T-cell (primary cell): ENCODE measurements around the gene PNLDC1. TPM values are rescaled to one million over a fixed set of nuclear protein-coding genes. Genes with fewer than 3 reads are reported as not detected.
A peak's percentile ranks its signal among the peaks of the same experiment; 100 is the strongest.

ENCODE experiments used
- ATAC-seq, 4 experiments: fragments of 200-7000 bp in 3 of 4; fragments of 150-1000 bp in 1 of 4; cut with Tn5 transposase; replicated peaks in 1 of 4; 1 replicate in 3 of 4; 2 replicates in 1 of 4; pipeline ENCODE4 v1.10.0; 2021; ENCODE audit warnings: moderate library complexity in 3 of 4, mild to moderate bottlenecking in 2 of 4, moderate number of reproducible peaks in 1 of 4
- CTCF ChIA-PET, 2 donors: fragments of 300-600 bp; sonication (Branson Sonifier 250); formaldehyde crosslinking; loops; one replicate each; lab custom pipeline; 2022; ENCODE audit warnings: antibody characterized with exemption in 2 of 2; lab: Charles Lee
- POLR2A ChIA-PET, 2 donors: fragments of 300-600 bp; sonication (Branson Sonifier 250); formaldehyde crosslinking; loops; one replicate each; lab custom pipeline; 2022; ENCODE audit warnings: antibody characterized with exemption in 2 of 2; lab: Charles Lee
- DNase-seq, 35 experiments: peaks; one replicate each; pipeline versions ENCODE4 v3.0.0 to v3.0.0-alpha.2; 2013 to 2023
- H3K27ac ChIP-seq: one replicate; pipeline ENCODE4 v1.5.1; 2013; ENCODE audit warnings: low read length
- H3K27me3 ChIP-seq, 2 experiments: replicated peaks in 1 of 2; 1 replicate in 1 of 2; 2 replicates in 1 of 2; pipeline versions ENCODE4 v1.6.1 to v1.7.0; 2013; ENCODE audit warnings: low read length in 1 of 2, mixed read lengths in 1 of 2; ENCODE audit not compliant: control insufficient read depth in 2 of 2, insufficient read depth in 2 of 2; ENCODE audit errors: extremely low read depth in 1 of 2
- H3K36me3 ChIP-seq, 2 donors: 1 replicate in 1 of 2; 2 replicates in 1 of 2; pipeline versions ENCODE4 v1.6.1 to v1.7.0; 2013; ENCODE audit warnings: low read length in 1 of 2; ENCODE audit not compliant: control insufficient read depth in 2 of 2, insufficient read depth in 1 of 2; ENCODE audit errors: extremely low read depth in 1 of 2
- H3K4me1 ChIP-seq, 2 experiments: 1 replicate in 1 of 2; 2 replicates in 1 of 2; pipeline versions ENCODE4 v1.6.1 to v1.7.0; 2013; ENCODE audit warnings: low read length in 2 of 2, mixed read lengths in 1 of 2; ENCODE audit not compliant: insufficient read depth in 2 of 2, control insufficient read depth in 1 of 2; ENCODE audit errors: extremely low read depth in 1 of 2
- H3K4me3 ChIP-seq, 2 donors: 1 replicate in 1 of 2; 2 replicates in 1 of 2; pipeline versions ENCODE4 v1.5.1 to v1.7.0; 2013; ENCODE audit warnings: mild to moderate bottlenecking in 2 of 2, low read length in 1 of 2, moderate library complexity in 1 of 2; ENCODE audit not compliant: control insufficient read depth in 1 of 2; ENCODE audit errors: extremely low read depth in 1 of 2
- H3K9me3 ChIP-seq: 2 replicates; pipeline ENCODE4 v1.7.0; 2013
- H3K27ac Mint-ChIP-seq, 2 donors: one replicate each; pipeline ENCODE4 v1.8.0; 2020 to 2021; ENCODE audit warnings: mild to moderate bottlenecking in 2 of 2, mixed read lengths in 2 of 2
- H3K27me3 Mint-ChIP-seq, 2 donors: one replicate each; pipeline ENCODE4 v1.8.0; 2021 to 2022; ENCODE audit warnings: mixed read lengths in 2 of 2
- H3K36me3 Mint-ChIP-seq: one replicate; pipeline ENCODE4 v1.8.0; 2021; ENCODE audit warnings: mixed read lengths
- H3K4me1 Mint-ChIP-seq, 3 donors: one replicate each; pipeline ENCODE4 v1.8.0; 2020 to 2022; ENCODE audit warnings: mixed read lengths in 3 of 3, mild to moderate bottlenecking in 1 of 3
- H3K4me3 Mint-ChIP-seq, 3 donors: one replicate each; pipeline ENCODE4 v1.8.0; 2020 to 2022; ENCODE audit warnings: mild to moderate bottlenecking in 3 of 3, mixed read lengths in 3 of 3, moderate library complexity in 3 of 3
- H3K9me3 Mint-ChIP-seq, 3 donors: one replicate each; pipeline ENCODE4 v1.8.0; 2020 to 2022; ENCODE audit warnings: mixed read lengths in 3 of 3
- WGBS: methylation state at CpG from one replicate; pipeline ENCODE4 v1.1.5; 2013; ENCODE audit warnings: missing lambda C conversion rate; ENCODE audit not compliant: insufficient coverage; 5-methylcytosine and 5-hydroxymethylcytosine counted together
- total RNA-seq, 35 experiments: library from RNA in 6 of 35; stranded (reverse) in 6 of 35; fragments of 120-200 nt in 1 of 35; gene quantifications; one replicate each; pipeline versions ENCODE4 v1.2.1 to v1.2.4 and lab custom pipeline; 2013 to 2026

PNLDC1 gene
- total RNA-seq, 5 donors from 2014 or later (not counting 1 experiment from before 2014, with no cell fraction given), result 0.26 to 1.2 (median 0.46) TPM; not detected in 1

GRCh38 chr6:159833556-159833955 is 33.5 kb downstream of the PNLDC1 start:
- ChIA-PET POLR2A (no interaction called here), CTCF (interaction anchor here in 1 of 2 donors (0.5 kb wide), 2 partner anchors 10 to 74 kb away, joined by 3 read pairs; no protein-coding TSS in a partner anchor)
- no peaks in the 10 kb centered on the region for H3K9me3 Mint-ChIP-seq
- peaks cover 24 to 33% of the 10 kb centered on the region in 2 experiments for H3K4me1 ChIP-seq
- no peak for DNase-seq
- no peak overlapping the region for H3K27ac ChIP-seq
- no peaks in the 10 kb centered on the region for H3K9me3 ChIP-seq
- H3K27ac Mint-ChIP-seq, result peak overlapping the region; percentile 45 to 61
- H3K4me3 Mint-ChIP-seq, result no peak overlapping the region
- 92% methylated on average over 2 of the region's 2 CpGs for WGBS
- no peak overlapping the region for H3K4me3 ChIP-seq
- ATAC-seq, result no peak
- H3K27me3 ChIP-seq, result peaks cover 0 to 6% of the 10 kb centered on the region in 2 experiments
- no peaks in the 10 kb centered on the region for H3K36me3 ChIP-seq
- H3K27me3 Mint-ChIP-seq, result no peaks in the 10 kb centered on the region
- H3K36me3 Mint-ChIP-seq, result no peaks in the 10 kb centered on the region
- peaks cover 27 to 42% (median 32%) of the 10 kb centered on the region in 3 donors for H3K4me1 Mint-ChIP-seq

- H3K36me3 Mint-ChIP-seq, result no peaks in the 10 kb centered on the region
- no peaks in the 10 kb centered on the region for H3K9me3 Mint-ChIP-seq
- peaks cover 24 to 33% of the 10 kb centered on the region in 2 experiments for H3K4me1 ChIP-seq
- ATAC-seq, result peak; percentile 57 to 81 (median 78)
- no peaks in the 10 kb centered on the region for H3K36me3 ChIP-seq
- ChIA-PET CTCF (interaction anchor here (0.5 to 0.7 kb wide), 5 partner anchors 10 to 618 kb away, joined by 3 to 6 read pairs (median 3); no protein-coding TSS in a partner anchor), POLR2A (interaction anchor here (0.7 kb wide), 2 partner anchors 77 to 256 kb away, joined by 5 read pairs; no protein-coding TSS in a partner anchor)
- H3K9me3 ChIP-seq, result no peaks in the 10 kb centered on the region
- H3K27ac ChIP-seq, result no peak overlapping the region
- no peaks in the 10 kb centered on the region for H3K27me3 Mint-ChIP-seq
- H3K4me1 Mint-ChIP-seq, result peaks cover 27 to 42% (median 32%) of the 10 kb centered on the region in 3 donors
- WGBS, result 80% methylated on average over 2 of the region's 5 CpGs
- H3K4me3 ChIP-seq, result no peak overlapping the region
- H3K4me3 Mint-ChIP-seq, result no peak overlapping the region
- H3K27me3 ChIP-seq, result peaks cover 0 to 6% of the 10 kb centered on the region in 2 experiments
- DNase-seq, result peak in 14 of 35 experiments; percentile 7 to 32 (median 17)
- H3K27ac Mint-ChIP-seq, result peak overlapping the region; percentile 45 to 61
Measured at GRCh38 chr6:159833997-159834603, 34.0 kb downstream of the PNLDC1 start.

GRCh38 chr6:159836718-159837490 is 36.8 kb downstream of the PNLDC1 start:
- WGBS, result 88% methylated on average over 21 of the region's 29 CpGs

GRCh38 chr6:159837511-159837910 is 37.4 kb downstream of the PNLDC1 start:
- Mint-ChIP-seq H3K27ac (no peak overlapping the region), H3K4me1 (peaks cover 23 to 29% (median 25%) of the 10 kb centered on the region in 3 donors), H3K36me3 (no peaks in the 10 kb centered on the region), H3K4me3 (no peak overlapping the region), H3K27me3 (peaks cover 5 to 7% of the 10 kb centered on the region in 2 donors), H3K9me3 (no peaks in the 10 kb centered on the region)
- H3K27me3 ChIP-seq, result peaks cover 0 to 3% of the 10 kb centered on the region in 2 experiments
- ATAC-seq (no peak), DNase-seq (no peak)
- no peaks in the 10 kb centered on the region for H3K36me3 ChIP-seq
- POLR2A ChIA-PET, result no interaction called here
- H3K27ac ChIP-seq, result no peak overlapping the region
- no peaks in the 10 kb centered on the region for H3K9me3 ChIP-seq
- H3K4me3 ChIP-seq, result no peak overlapping the region
- peaks cover 22 to 29% of the 10 kb centered on the region in 2 experiments for H3K4me1 ChIP-seq
- 100% methylated on average over 2 of the region's 8 CpGs for whole genome bisulfite sequencing
- CTCF ChIA-PET, result interaction anchor here in 1 of 2 donors (0.7 kb wide), 1 partner anchor 10 kb away, joined by 4 read pairs; no protein-coding TSS in a partner anchor

More at GRCh38 chr6:159836718-159837490, 36.8 kb downstream of the PNLDC1 start:
- Mint-ChIP-seq H3K36me3 (no peaks in the 10 kb centered on the region), H3K27ac (no peak overlapping the region), H3K4me1 (peaks cover 23 to 29% (median 25%) of the 10 kb centered on the region in 3 donors), H3K27me3 (peaks cover 5 to 7% of the 10 kb centered on the region in 2 donors), H3K9me3 (no peaks in the 10 kb centered on the region), H3K4me3 (no peak overlapping the region)
- Histone ChIP-seq H3K9me3 (no peaks in the 10 kb centered on the region), H3K27ac (no peak overlapping the region), H3K4me1 (peaks cover 22 to 29% of the 10 kb centered on the region in 2 experiments), H3K27me3 (peaks cover 0 to 3% of the 10 kb centered on the region in 2 experiments), H3K4me3 (no peak overlapping the region), H3K36me3 (no peaks in the 10 kb centered on the region)
- DNase-seq, result no peak
- ChIA-PET CTCF (interaction anchor here in 1 of 2 donors (0.7 kb wide), 1 partner anchor 9 kb away, joined by 4 read pairs; no protein-coding TSS in a partner anchor), POLR2A (no interaction called here)
- no peak for ATAC-seq

- ATAC-seq (no peak), DNase-seq (no peak)
- 100% methylated on average over 2 of the region's 7 CpGs for WGBS
- Mint-ChIP-seq H3K9me3 (no peaks in the 10 kb centered on the region), H3K36me3 (no peaks in the 10 kb centered on the region), H3K4me1 (peaks cover 19 to 23% (median 23%) of the 10 kb centered on the region in 3 donors), H3K27me3 (peaks cover 5 to 7% of the 10 kb centered on the region in 2 donors), H3K4me3 (no peak overlapping the region), H3K27ac (no peak overlapping the region)
- Histone ChIP-seq H3K4me3 (no peak overlapping the region), H3K36me3 (no peaks in the 10 kb centered on the region), H3K4me1 (peaks cover 20 to 24% of the 10 kb centered on the region in 2 experiments), H3K9me3 (no peaks in the 10 kb centered on the region), H3K27me3 (peaks cover 0 to 3% of the 10 kb centered on the region in 2 experiments), H3K27ac (no peak overlapping the region)
- ChIA-PET POLR2A (no interaction called here), CTCF (no interaction called here)
Measured at GRCh38 chr6:159838020-159838744, 38.1 kb downstream of the PNLDC1 start.

GRCh38 chr6:159842035-159842434 is 42.0 kb downstream of the PNLDC1 start:
- Histone ChIP-seq H3K27ac (no peak overlapping the region), H3K36me3 (no peaks in the 10 kb centered on the region), H3K27me3 (peaks cover 0 to 5% of the 10 kb centered on the region in 2 experiments), H3K4me3 (no peak overlapping the region), H3K9me3 (no peaks in the 10 kb centered on the region), H3K4me1 (peaks cover 0 to 9% of the 10 kb centered on the region in 2 experiments)
- H3K4me3 Mint-ChIP-seq, result no peak overlapping the region
- DNase-seq (no peak), ATAC-seq (no peak)
- H3K27me3 Mint-ChIP-seq, result peaks cover 5 to 7% of the 10 kb centered on the region in 2 donors
- no peaks in the 10 kb centered on the region for H3K36me3 Mint-ChIP-seq
- no peaks in the 10 kb centered on the region for H3K9me3 Mint-ChIP-seq
- H3K27ac Mint-ChIP-seq, result no peak overlapping the region
- ChIA-PET CTCF (no interaction called here), POLR2A (no interaction called here)
- peaks cover 0 to 10% (median 6%) of the 10 kb centered on the region in 3 donors for H3K4me1 Mint-ChIP-seq
- 90% methylated on average over 1 of the region's 4 CpGs for WGBS
